ENCODE measurements around the gene GPRC5A. TPM values are rescaled to one million over a fixed set of nuclear protein-coding genes. Genes with fewer than 3 reads are reported as not detected.

GPRC5A gene
- total and polyA plus RNA-seq, 2 of the 4 experiments (the other 2 are of a cell fraction) = 49.6 to 201 TPM

DNA sequence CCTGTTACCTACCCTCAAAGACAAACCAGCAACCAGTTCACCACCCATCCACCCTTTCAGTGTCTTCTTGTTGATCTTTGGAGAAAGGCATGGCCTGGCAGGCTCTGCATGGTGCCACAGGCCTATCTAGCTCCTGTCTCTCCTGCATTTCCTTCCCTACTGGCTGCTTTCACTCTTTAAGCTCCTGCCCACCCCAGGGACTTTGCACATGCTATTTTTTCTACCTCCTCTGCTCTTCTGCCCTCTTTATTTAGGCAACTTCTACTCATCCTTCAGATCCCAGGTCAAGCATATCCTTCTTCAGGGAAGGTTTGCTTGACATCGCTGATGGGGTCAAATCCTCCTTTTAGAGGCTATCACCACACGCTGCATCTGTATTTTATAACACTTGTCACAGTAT lies 27.1 kb upstream of the GPRC5A start:
- Histone ChIP-seq H3K4me3 (ENCODE audit: insufficient read depth, low read depth, low read length) (no peak overlapping the region), H2AFZ (replicated peaks; ENCODE audit: low read length, poor library complexity) (no peak overlapping the region), H4K5ac (ENCODE audit: low read depth, low read length) (no peak overlapping the region), H3K18ac (ENCODE audit: low read depth, low read length) (no peak overlapping the region), H3K27me3 (ENCODE audit: control insufficient read depth, insufficient read depth, low read length) (no peaks in the 10 kb centered on the region), H4K91ac (ENCODE audit: insufficient read depth, low read depth, low read length) (0 out of 2 replicates have a peak overlapping the region, but pooled peaks have one; percentile 15), H4K20me1 (ENCODE audit: insufficient read depth, low read length) (no peaks in the 10 kb centered on the region), H3K9me1 (ENCODE audit: insufficient read depth, low read length) (0 out of 2 replicates have a peak, but pooled peaks cover 3% of the 10 kb centered on the region), H3K14ac (replicated peaks; ENCODE audit: low read depth, low read length) (no peak overlapping the region), H2BK5ac (ENCODE audit: low read depth, low read length, poor library complexity, severe bottlenecking) (no peak overlapping the region), H3K27ac (ENCODE audit: insufficient read depth, low read length) (no peak overlapping the region), H2AK9ac (replicated peaks; ENCODE audit: low read depth, low read length, poor library complexity) (no peak overlapping the region), H3K4me2 (ENCODE audit: low read depth, low read length) (no peak overlapping the region), H3K56ac (ENCODE audit: extremely low read depth, insufficient read depth, low read length) (no peak overlapping the region), H4K8ac (ENCODE audit: low read depth in 2 of 2, low read length in 2 of 2) (no peak overlapping the region), H3K9ac (ENCODE audit: low read depth, low read length) (no peak overlapping the region), H3K23ac (ENCODE audit: low read depth, low read length) (no peak overlapping the region), H3K79me1 (ENCODE audit: low read depth in 1 of 2, low read length in 2 of 2) (no peaks in the 10 kb centered on the region), H2BK120ac (ENCODE audit: low read depth, low read length) (no peak overlapping the region), H3K4me1 (ENCODE audit: control insufficient read depth, insufficient read depth, low read length) (peaks cover 3% of the 10 kb centered on the region; the same call in 1 of the 2 replicates), H2BK20ac (ENCODE audit: low read depth, low read length) (no peak overlapping the region; the same call in 1 of the 2 replicates), H3K9me3 (ENCODE audit: control insufficient read depth, insufficient read depth, low read length) (no peaks in the 10 kb centered on the region), H2BK15ac (ENCODE audit: low read depth, low read length) (no peak overlapping the region), H2AK5ac (ENCODE audit: low read depth, low read length) (peak overlapping the region; percentile 43), H3K4ac (ENCODE audit: low read depth, low read length) (0 out of 2 replicates have a peak overlapping the region, but pooled peaks have one; percentile 34), H3K36me3 (ENCODE audit: control insufficient read depth, insufficient read depth, low read length) (no peaks in the 10 kb centered on the region)
- ATAC-seq (ENCODE audit: low read depth) (no peak), DNase-seq (no peak)
- no TSS peak for BruUV-seq (replicated peaks)
- ChIA-PET CTCF (no interaction called here), POLR2A (ENCODE audit: unreplicated experiment) (no interaction called here)
- intact Hi-C loops (cut with micrococcal nuclease) = no loop called here
- in situ Hi-C loops (cut with MboI; ENCODE audit: low sequenced_read_pairs) = loop anchor here (25.0 kb wide), 1 partner anchor 1523 kb away; no protein-coding TSS in a partner anchor
- WGBS, 2 experiments (ENCODE audit: extremely low coverage in 2 of 2, insufficient read length in 1 of 2) = no CpG with 5 or more reads among the region's 2 CpGs
- dilution Hi-C loops (cut with HindIII; ENCODE audit: low sequenced_read_pairs, unreplicated experiment) = no loop called here
- TF ChIP-seq MXI1 (IDR thresholded peaks at IDR 0.05; ENCODE audit: borderline replicate concordance, low read depth, low read length) (no peak), MAFK (IDR thresholded peaks at IDR 0.05; ENCODE audit: low read depth, low read length) (no peak), RCOR1 (IDR thresholded peaks at IDR 0.05; ENCODE audit: insufficient replicate concordance, low read length) (no peak), FOS (IDR thresholded peaks at IDR 0.05; ENCODE audit: low read depth, low read length) (no peak), CTCF (conservative IDR thresholded peaks at IDR 0.05; ENCODE audit: low read depth, low read length) (no peak), ELK1 (IDR thresholded peaks at IDR 0.05; ENCODE audit: borderline replicate concordance, low read depth, low read length) (no peak), CEBPB (IDR thresholded peaks at IDR 0.05; ENCODE audit: low read depth, low read length) (no peak), RAD21 (IDR thresholded peaks at IDR 0.05; ENCODE audit: low read length) (no peak), BHLHE40 (IDR thresholded peaks at IDR 0.05; ENCODE audit: low read depth, low read length) (no peak), MAZ (IDR thresholded peaks at IDR 0.05; ENCODE audit: borderline replicate concordance, low read depth, low read length) (no peak), SMC3 (IDR thresholded peaks at IDR 0.05; ENCODE audit: low read depth, low read length) (no peak), POLR2A (IDR thresholded peaks at IDR 0.05; ENCODE audit: low read depth, low read length) (no peak), NFE2L2 (IDR thresholded peaks at IDR 0.05; ENCODE audit: low read depth, low read length) (no peak), CHD1 (IDR thresholded peaks at IDR 0.05; ENCODE audit: low read depth, low read length) (no peak)
- TF ChIP-seq, protein P1, sequence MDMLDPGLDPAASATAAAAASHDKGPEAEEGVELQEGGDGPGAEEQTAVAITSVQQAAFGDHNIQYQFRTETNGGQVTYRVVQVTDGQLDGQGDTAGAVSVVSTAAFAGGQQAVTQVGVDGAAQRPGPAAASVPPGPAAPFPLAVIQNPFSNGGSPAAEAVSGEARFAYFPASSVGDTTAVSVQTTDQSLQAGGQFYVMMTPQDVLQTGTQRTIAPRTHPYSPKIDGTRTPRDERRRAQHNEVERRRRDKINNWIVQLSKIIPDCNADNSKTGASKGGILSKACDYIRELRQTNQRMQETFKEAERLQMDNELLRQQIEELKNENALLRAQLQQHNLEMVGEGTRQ (IDR thresholded peaks at IDR 0.05; ENCODE audit: low read depth, low read length) = no peak
